Sigmoid colon (tissue), 4 donors: ENCODE data around the gene CDCP1.

Source experiments
- CTCF ChIP-seq, 4 experiments: fragments of 450-650 bp in 3 of 4; fragments of 200-600 bp in 1 of 4; IDR thresholded peaks; one replicate each; pipeline ENCODE4 v1.5.1; 2016 to 2019; ENCODE audit warnings: antibody characterized with exemption in 4 of 4, mild to moderate bottlenecking in 3 of 4, moderate library complexity in 2 of 4
- EP300 ChIP-seq, 4 donors: sonication (generic); formaldehyde crosslinking; IDR thresholded peaks; one replicate each; pipeline ENCODE4 v1.6.1; 2017; ENCODE audit warnings: antibody characterized with exemption in 4 of 4
- POLR2A ChIP-seq, 2 donors: fragments of 450-650 bp; IDR thresholded peaks; one replicate each; pipeline ENCODE4 v1.6.1; 2016; ENCODE audit warnings: antibody characterized with exemption in 2 of 2, mild to moderate bottlenecking in 2 of 2, moderate library complexity in 2 of 2
- POLR2AphosphoS5 ChIP-seq, 4 donors: sonication (generic); formaldehyde crosslinking; IDR thresholded peaks; one replicate each; pipeline ENCODE4 v1.6.1; 2017; ENCODE audit warnings: antibody characterized with exemption in 4 of 4

- TF ChIP-seq POLR2A (IDR thresholded peaks at IDR 0.05) (no peak), CTCF (IDR thresholded peaks at IDR 0.05) (no peak), POLR2AphosphoS5 (IDR thresholded peaks at IDR 0.05) (peak in 3 of 4 donors; percentile 34 to 56 (median 51)), EP300 (IDR thresholded peaks at IDR 0.05) (no peak)
Measured at GRCh38 chr3:45173776-45174175, 27.6 kb upstream of the CDCP1 start.
